Measurements from ENCODE around the gene GIMAP5. TPM values are rescaled to one million over a fixed set of nuclear protein-coding genes. Genes with fewer than 3 reads are reported as not detected.

The GIMAP5 gene
- polyA plus RNA-seq, 1 donor from 2014 or later, result not detected

DNA sequence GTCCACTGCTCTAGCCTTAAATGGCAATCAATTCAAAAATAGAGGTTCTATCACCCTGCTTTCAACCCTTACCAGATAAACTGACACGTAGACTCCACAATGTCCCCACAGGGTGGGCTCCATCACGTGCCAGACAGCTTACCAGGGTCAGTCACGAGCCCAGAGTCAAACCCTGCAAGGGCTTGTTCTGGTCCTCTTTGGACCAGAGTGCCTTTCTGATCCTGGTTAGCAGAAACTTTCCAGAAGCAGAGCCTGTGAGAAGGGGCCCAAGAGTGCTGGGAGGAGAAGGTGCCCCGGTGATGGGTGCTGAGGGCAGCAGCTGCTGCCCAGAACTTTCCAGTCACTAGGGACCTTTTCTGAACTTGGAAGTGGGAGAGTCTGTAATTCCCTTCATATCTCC lies 354 bp upstream of the GIMAP5 start:
- H4K20me1 ChIP-seq (ENCODE audit: insufficient read depth), result no peaks in the 10 kb centered on the region
- no peak overlapping the region for H3K27ac ChIP-seq (ENCODE audit: low read length)
- H3F3A ChIP-seq (ENCODE audit: insufficient read depth, low read length, poor library complexity, severe bottlenecking), result no peaks in the 10 kb centered on the region
- no peaks in the 10 kb centered on the region for H3K36me3 ChIP-seq (ENCODE audit: insufficient read depth, low read length)
- no peaks in the 10 kb centered on the region for H3K79me2 ChIP-seq (replicated peaks; ENCODE audit: insufficient read depth, low read length)
- no peak overlapping the region for H3K4me3 ChIP-seq (ENCODE audit: low read length)
- no peaks in the 10 kb centered on the region for H3K9me2 ChIP-seq (ENCODE audit: insufficient read depth, low read length)
- no peak overlapping the region for H3K9ac ChIP-seq (ENCODE audit: low read length)
- no peak for TF ChIP-seq SMC3 (conservative IDR thresholded peaks at IDR 0.05; ENCODE audit: poor library complexity)
- TF ChIP-seq, protein P1, sequence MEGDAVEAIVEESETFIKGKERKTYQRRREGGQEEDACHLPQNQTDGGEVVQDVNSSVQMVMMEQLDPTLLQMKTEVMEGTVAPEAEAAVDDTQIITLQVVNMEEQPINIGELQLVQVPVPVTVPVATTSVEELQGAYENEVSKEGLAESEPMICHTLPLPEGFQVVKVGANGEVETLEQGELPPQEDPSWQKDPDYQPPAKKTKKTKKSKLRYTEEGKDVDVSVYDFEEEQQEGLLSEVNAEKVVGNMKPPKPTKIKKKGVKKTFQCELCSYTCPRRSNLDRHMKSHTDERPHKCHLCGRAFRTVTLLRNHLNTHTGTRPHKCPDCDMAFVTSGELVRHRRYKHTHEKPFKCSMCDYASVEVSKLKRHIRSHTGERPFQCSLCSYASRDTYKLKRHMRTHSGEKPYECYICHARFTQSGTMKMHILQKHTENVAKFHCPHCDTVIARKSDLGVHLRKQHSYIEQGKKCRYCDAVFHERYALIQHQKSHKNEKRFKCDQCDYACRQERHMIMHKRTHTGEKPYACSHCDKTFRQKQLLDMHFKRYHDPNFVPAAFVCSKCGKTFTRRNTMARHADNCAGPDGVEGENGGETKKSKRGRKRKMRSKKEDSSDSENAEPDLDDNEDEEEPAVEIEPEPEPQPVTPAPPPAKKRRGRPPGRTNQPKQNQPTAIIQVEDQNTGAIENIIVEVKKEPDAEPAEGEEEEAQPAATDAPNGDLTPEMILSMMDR (IDR thresholded peaks at IDR 0.05; ENCODE audit: poor library complexity, severe bottlenecking), result no peak
- no peak for TF ChIP-seq POLR2AphosphoS5 (IDR thresholded peaks at IDR 0.05)
- no peak for TF ChIP-seq MXI1 (conservative IDR thresholded peaks at IDR 0.05; ENCODE audit: poor library complexity, severe bottlenecking)
- TF ChIP-seq EP300 (conservative IDR thresholded peaks at IDR 0.05; ENCODE audit: poor library complexity, severe bottlenecking), result no peak
- TF ChIP-seq EZH2 (IDR thresholded peaks at IDR 0.05; ENCODE audit: borderline replicate concordance, insufficient read depth, low read length, poor library complexity, severe bottlenecking), result no peak
- H3K4me2 ChIP-seq (ENCODE audit: low read length), result no peak overlapping the region
- H2AFZ ChIP-seq (ENCODE audit: low read depth, low read length), result no peak overlapping the region
- no peaks in the 10 kb centered on the region for H3K27me3 ChIP-seq (ENCODE audit: insufficient read depth, low read depth, low read length)
- H3K9me3 ChIP-seq (ENCODE audit: low read length), result no peaks in the 10 kb centered on the region

DNA sequence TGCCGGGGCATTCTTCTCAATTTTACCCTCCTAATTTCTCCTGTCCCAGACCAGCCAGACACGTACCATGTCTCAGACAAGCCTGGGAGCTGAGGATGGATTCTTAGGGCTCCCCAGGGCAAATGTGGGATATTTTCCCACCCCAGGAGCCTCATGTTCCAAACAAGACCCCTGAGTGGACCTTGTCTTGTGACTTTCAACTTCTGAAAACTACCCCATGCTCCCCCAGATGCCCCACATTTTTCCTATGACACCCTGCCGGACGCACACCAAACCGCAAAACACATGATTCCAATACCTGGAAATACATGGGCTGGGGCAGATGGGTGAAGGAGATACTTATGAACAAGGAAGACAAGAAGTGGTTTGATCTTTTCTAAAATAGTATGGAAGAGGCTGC lies 874 bp downstream of the GIMAP5 start:
- H3K27ac ChIP-seq (ENCODE audit: low read length), result no peak overlapping the region
- no peaks in the 10 kb centered on the region for H3K9me3 ChIP-seq (ENCODE audit: low read length)
- TF ChIP-seq EP300 (conservative IDR thresholded peaks at IDR 0.05; ENCODE audit: poor library complexity, severe bottlenecking) (no peak), SMC3 (conservative IDR thresholded peaks at IDR 0.05; ENCODE audit: poor library complexity) (no peak)
- no peaks in the 10 kb centered on the region for H3K9me2 ChIP-seq (ENCODE audit: insufficient read depth, low read length)
- no peak overlapping the region for H3K9ac ChIP-seq (ENCODE audit: low read length)
- no peak overlapping the region for H3K4me2 ChIP-seq (ENCODE audit: low read length)
- H3K79me2 ChIP-seq (replicated peaks; ENCODE audit: insufficient read depth, low read length), result no peaks in the 10 kb centered on the region
- H3K36me3 ChIP-seq (ENCODE audit: insufficient read depth, low read length), result no peaks in the 10 kb centered on the region
- no peaks in the 10 kb centered on the region for H3K27me3 ChIP-seq (ENCODE audit: insufficient read depth, low read depth, low read length)
- no peaks in the 10 kb centered on the region for H4K20me1 ChIP-seq (ENCODE audit: insufficient read depth)
- no peak overlapping the region for H2AFZ ChIP-seq (ENCODE audit: low read depth, low read length)
- H3F3A ChIP-seq (ENCODE audit: insufficient read depth, low read length, poor library complexity, severe bottlenecking), result no peaks in the 10 kb centered on the region
- no peak overlapping the region for H3K4me3 ChIP-seq (ENCODE audit: low read length)

DNA sequence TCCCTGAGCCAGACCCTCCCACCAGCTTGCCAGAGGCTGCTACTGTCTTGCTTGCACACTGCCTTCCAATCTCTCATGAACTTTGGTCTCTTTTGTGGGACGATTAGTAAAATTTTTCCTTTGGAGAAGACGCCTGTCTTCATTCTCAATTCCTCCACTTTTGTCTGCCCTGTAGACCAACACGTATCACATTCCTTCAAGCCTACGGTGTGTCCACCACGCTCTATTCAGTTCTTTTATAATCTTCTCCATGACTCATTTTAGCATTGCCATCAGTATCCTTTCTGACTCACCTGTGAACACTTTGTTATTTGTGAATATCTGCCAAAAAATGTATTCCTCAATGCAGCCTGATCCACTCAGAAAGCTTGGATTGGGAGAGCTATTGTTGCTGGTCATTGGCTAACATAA lies 1.4 kb downstream of the GIMAP5 start:
- H3K27me3 ChIP-seq (ENCODE audit: insufficient read depth, low read depth, low read length), result no peaks in the 10 kb centered on the region
- H3K9me3 ChIP-seq (ENCODE audit: low read length), result no peaks in the 10 kb centered on the region
- no peaks in the 10 kb centered on the region for H3K9me2 ChIP-seq (ENCODE audit: insufficient read depth, low read length)
- no peaks in the 10 kb centered on the region for H4K20me1 ChIP-seq (ENCODE audit: insufficient read depth)
- no peak overlapping the region for H3K4me2 ChIP-seq (ENCODE audit: low read length)
- H3K27ac ChIP-seq (ENCODE audit: low read length), result no peak overlapping the region
- H3K79me2 ChIP-seq (replicated peaks; ENCODE audit: insufficient read depth, low read length), result no peaks in the 10 kb centered on the region
- H3K9ac ChIP-seq (ENCODE audit: low read length), result no peak overlapping the region
- H2AFZ ChIP-seq (ENCODE audit: low read depth, low read length), result no peak overlapping the region
- H3K36me3 ChIP-seq (ENCODE audit: insufficient read depth, low read length), result no peaks in the 10 kb centered on the region
- no peak overlapping the region for H3K4me3 ChIP-seq (ENCODE audit: low read length)
- TF ChIP-seq MXI1 (conservative IDR thresholded peaks at IDR 0.05; ENCODE audit: poor library complexity, severe bottlenecking) (no peak), EP300 (conservative IDR thresholded peaks at IDR 0.05; ENCODE audit: poor library complexity, severe bottlenecking) (no peak), POLR2AphosphoS5 (IDR thresholded peaks at IDR 0.05) (no peak), RAD21 (conservative IDR thresholded peaks at IDR 0.05) (no peak), TAF1 (IDR thresholded peaks at IDR 0.05; ENCODE audit: low read depth) (no peak), EZH2 (IDR thresholded peaks at IDR 0.05; ENCODE audit: borderline replicate concordance, insufficient read depth, low read length, poor library complexity, severe bottlenecking) (no peak), SMC3 (conservative IDR thresholded peaks at IDR 0.05; ENCODE audit: poor library complexity) (no peak)
- TF ChIP-seq, protein P1 (IDR thresholded peaks at IDR 0.05; ENCODE audit: poor library complexity, severe bottlenecking), result no peak
- TF ChIP-seq, protein P2, sequence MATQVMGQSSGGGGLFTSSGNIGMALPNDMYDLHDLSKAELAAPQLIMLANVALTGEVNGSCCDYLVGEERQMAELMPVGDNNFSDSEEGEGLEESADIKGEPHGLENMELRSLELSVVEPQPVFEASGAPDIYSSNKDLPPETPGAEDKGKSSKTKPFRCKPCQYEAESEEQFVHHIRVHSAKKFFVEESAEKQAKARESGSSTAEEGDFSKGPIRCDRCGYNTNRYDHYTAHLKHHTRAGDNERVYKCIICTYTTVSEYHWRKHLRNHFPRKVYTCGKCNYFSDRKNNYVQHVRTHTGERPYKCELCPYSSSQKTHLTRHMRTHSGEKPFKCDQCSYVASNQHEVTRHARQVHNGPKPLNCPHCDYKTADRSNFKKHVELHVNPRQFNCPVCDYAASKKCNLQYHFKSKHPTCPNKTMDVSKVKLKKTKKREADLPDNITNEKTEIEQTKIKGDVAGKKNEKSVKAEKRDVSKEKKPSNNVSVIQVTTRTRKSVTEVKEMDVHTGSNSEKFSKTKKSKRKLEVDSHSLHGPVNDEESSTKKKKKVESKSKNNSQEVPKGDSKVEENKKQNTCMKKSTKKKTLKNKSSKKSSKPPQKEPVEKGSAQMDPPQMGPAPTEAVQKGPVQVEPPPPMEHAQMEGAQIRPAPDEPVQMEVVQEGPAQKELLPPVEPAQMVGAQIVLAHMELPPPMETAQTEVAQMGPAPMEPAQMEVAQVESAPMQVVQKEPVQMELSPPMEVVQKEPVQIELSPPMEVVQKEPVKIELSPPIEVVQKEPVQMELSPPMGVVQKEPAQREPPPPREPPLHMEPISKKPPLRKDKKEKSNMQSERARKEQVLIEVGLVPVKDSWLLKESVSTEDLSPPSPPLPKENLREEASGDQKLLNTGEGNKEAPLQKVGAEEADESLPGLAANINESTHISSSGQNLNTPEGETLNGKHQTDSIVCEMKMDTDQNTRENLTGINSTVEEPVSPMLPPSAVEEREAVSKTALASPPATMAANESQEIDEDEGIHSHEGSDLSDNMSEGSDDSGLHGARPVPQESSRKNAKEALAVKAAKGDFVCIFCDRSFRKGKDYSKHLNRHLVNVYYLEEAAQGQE (IDR thresholded peaks at IDR 0.05; ENCODE audit: borderline replicate concordance), result no peak
- H3F3A ChIP-seq (ENCODE audit: insufficient read depth, low read length, poor library complexity, severe bottlenecking), result no peaks in the 10 kb centered on the region
